MM.1S (cell line): Measurements from ENCODE around the gene BLM.

ENCODE experiments used
- DNase-seq: peaks from one replicate; pipeline ENCODE4 v3.0.0-alpha.2; 2015
- H2AFZ ChIP-seq: fragments of 300-600 bp; sonication (generic); 2 replicates; pipeline ENCODE4 v1.6.0; 2016; ENCODE audit warnings: antibody characterized with exemption, low read length
- H3F3A ChIP-seq: fragments of 300-600 bp; sonication (generic); 2 replicates; pipeline ENCODE4 v1.6.1; 2016; ENCODE audit warnings: mild to moderate bottlenecking, antibody characterized with exemption, low read length, moderate library complexity, mixed read lengths; ENCODE audit not compliant: insufficient read depth
- H3K27ac ChIP-seq: fragments of 300-600 bp; sonication (generic); 2 replicates; pipeline ENCODE4 v1.5.1; 2016; ENCODE audit warnings: mild to moderate bottlenecking, low read length
- H3K27me3 ChIP-seq: fragments of 300-600 bp; sonication (generic); replicated peaks from 2 replicates; pipeline ENCODE4 v1.6.0; 2016; ENCODE audit warnings: low read length; ENCODE audit not compliant: insufficient read depth
- H3K36me3 ChIP-seq: fragments of 300-600 bp; sonication (generic); replicated peaks from 2 replicates; pipeline ENCODE4 v1.6.1; 2016; ENCODE audit warnings: mild to moderate bottlenecking, low read length, mixed read lengths; ENCODE audit not compliant: insufficient read depth
- H3K4me1 ChIP-seq: fragments of 300-600 bp; sonication (generic); 2 replicates; pipeline ENCODE4 v1.6.1; 2016; ENCODE audit warnings: low read length, mixed read lengths
- H3K4me2 ChIP-seq: fragments of 300-600 bp; sonication (generic); 2 replicates; pipeline ENCODE4 v1.6.0; 2016; ENCODE audit warnings: low read depth, low read length
- H3K4me3 ChIP-seq: fragments of 300-600 bp; sonication (generic); 2 replicates; pipeline ENCODE4 v1.5.1; 2016; ENCODE audit warnings: low read length, mixed read lengths
- H3K79me2 ChIP-seq: fragments of 300-600 bp; sonication (generic); 2 replicates; pipeline ENCODE4 v1.6.1; 2016; ENCODE audit warnings: mixed run types, low read length, mixed read lengths
- H3K9ac ChIP-seq: fragments of 300-600 bp; sonication (generic); 2 replicates; pipeline ENCODE4 v1.6.1; 2016; ENCODE audit warnings: low read length, mixed read lengths
- H3K9me2 ChIP-seq: fragments of 300-600 bp; sonication (generic); replicated peaks from 2 replicates; pipeline ENCODE4 v1.6.1; 2016; ENCODE audit warnings: mild to moderate bottlenecking, low read length, mixed read lengths; ENCODE audit not compliant: insufficient read depth
- H3K9me3 ChIP-seq: fragments of 300-600 bp; sonication (generic); replicated peaks from 2 replicates; pipeline ENCODE4 v1.6.1; 2016; ENCODE audit warnings: mild to moderate bottlenecking, low read length, mixed read lengths; ENCODE audit not compliant: insufficient read depth
- H4K20me1 ChIP-seq: fragments of 300-600 bp; sonication (generic); 2 replicates; pipeline ENCODE4 v1.6.1; 2016; ENCODE audit warnings: mild to moderate bottlenecking, low read length, moderate library complexity, mixed read lengths; ENCODE audit not compliant: insufficient read depth
- CTCF ChIP-seq: fragments of 300-600 bp; sonication (generic); IDR thresholded peaks from 2 replicates; pipeline ENCODE4 v1.5.1; 2016; ENCODE audit warnings: antibody characterized with exemption, low read length, mixed read lengths
- EZH2 ChIP-seq: fragments of 300-600 bp; sonication (generic); optimal IDR thresholded peaks from 2 replicates; pipeline ENCODE3; 2017; ENCODE audit warnings: low read depth, mild to moderate bottlenecking, antibody characterized with exemption, low read length, mixed read lengths
- EZH2phosphoT487 ChIP-seq: fragments of 300-600 bp; sonication (generic); IDR thresholded peaks from 2 replicates; pipeline ENCODE4 v1.6.1; 2018; ENCODE audit warnings: antibody characterized with exemption, low read length

The BLM gene

DNA sequence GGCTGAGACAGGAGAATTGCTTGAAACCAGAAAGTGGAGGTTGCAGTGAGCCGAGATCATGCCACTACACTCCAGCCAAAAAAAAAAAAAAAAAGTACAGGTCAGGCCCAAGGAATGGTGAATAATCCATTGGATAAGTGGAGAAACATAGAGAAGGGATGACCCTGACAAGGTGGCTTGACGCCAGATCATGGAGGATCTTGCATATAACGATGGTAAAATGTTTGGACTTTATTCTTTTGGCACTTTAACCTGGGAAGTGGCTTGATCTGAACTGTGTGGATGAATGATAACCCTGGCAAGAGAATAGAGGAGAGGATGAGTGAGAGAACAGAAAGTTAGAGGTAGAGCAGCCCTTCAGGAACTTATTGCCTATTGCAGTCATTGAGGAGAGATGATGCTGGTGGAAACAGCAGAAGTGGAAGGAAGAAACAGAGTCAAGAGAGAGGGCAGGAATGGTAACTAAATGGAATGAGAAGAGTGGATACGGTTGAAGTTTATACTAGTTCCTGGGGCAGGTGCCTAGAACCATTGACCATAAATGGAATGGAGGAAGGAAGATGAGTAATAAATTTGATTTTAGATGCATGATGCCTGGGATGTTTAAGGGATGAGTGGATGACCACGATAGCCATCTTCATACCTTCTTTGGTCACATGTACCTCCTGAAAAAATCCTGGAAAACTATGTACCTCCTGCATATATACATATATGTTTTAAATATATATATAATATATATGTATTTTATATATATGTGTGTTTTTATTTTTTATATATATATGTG, 57.8 kb downstream of the BLM start:
- Histone ChIP-seq H3K9me2 (no peaks in the 10 kb centered on the region), H3K4me3 (no peak overlapping the region), H3K4me2 (no peak overlapping the region), H2AFZ (no peak overlapping the region), H4K20me1 (no peaks in the 10 kb centered on the region), H3K9me3 (no peaks in the 10 kb centered on the region), H3K79me2 (no peaks in the 10 kb centered on the region), H3K27me3 (no peaks in the 10 kb centered on the region), H3K9ac (no peak overlapping the region), H3K4me1 (no peaks in the 10 kb centered on the region), H3K27ac (no peak overlapping the region), H3K36me3 (no peaks in the 10 kb centered on the region), H3F3A (no peaks in the 10 kb centered on the region)
- TF ChIP-seq EZH2phosphoT487 (no peak), EZH2 (no peak), CTCF (no peak)
- DNase-seq = no peak

DNA sequence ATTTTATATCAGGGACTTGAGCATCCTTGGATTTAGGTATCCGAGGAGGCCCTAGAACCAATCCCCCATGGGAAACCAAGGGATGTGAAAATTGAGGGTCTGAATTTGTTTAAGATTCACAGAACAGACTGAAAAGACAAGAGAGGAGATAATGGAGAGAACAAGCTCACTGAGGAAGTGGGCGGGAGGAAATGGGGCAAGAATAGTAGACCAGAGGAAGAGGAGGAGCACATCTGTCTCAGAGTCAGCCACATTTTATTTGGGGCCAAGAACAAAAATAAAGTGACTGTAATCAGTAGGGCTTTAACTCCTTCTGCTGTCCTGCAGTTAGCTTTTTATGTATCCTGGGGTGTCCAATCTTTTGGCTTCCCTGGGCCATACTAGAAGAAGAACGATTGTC, 63.8 kb downstream of the BLM start:
- no peak for DNase-seq
- Histone ChIP-seq H3K27me3 (no peaks in the 10 kb centered on the region), H3K4me3 (no peak overlapping the region), H2AFZ (no peak overlapping the region), H3K79me2 (no peaks in the 10 kb centered on the region), H3F3A (no peaks in the 10 kb centered on the region), H3K9me3 (no peaks in the 10 kb centered on the region), H3K9me2 (no peaks in the 10 kb centered on the region), H3K9ac (no peak overlapping the region), H3K27ac (no peak overlapping the region), H3K4me2 (no peak overlapping the region), H3K4me1 (0 out of 2 replicates have a peak, but pooled peaks cover 5% of the 10 kb centered on the region), H3K36me3 (0 out of 2 replicates have a peak, but pooled peaks cover 4% of the 10 kb centered on the region), H4K20me1 (no peaks in the 10 kb centered on the region)
- no peak for TF ChIP-seq EZH2phosphoT487
- no peak for TF ChIP-seq EZH2
- no peak for TF ChIP-seq CTCF

- H4K20me1 ChIP-seq = no peaks in the 10 kb centered on the region
- no peaks in the 10 kb centered on the region for H3K27me3 ChIP-seq
- 0 out of 2 replicates have a peak, but pooled peaks cover 4% of the 10 kb centered on the region for H3K36me3 ChIP-seq
- no peaks in the 10 kb centered on the region for H3K79me2 ChIP-seq
- H2AFZ ChIP-seq = no peak overlapping the region
- DNase-seq = no peak
- H3K9me3 ChIP-seq = no peaks in the 10 kb centered on the region
- no peak overlapping the region for H3K27ac ChIP-seq
- 0 out of 2 replicates have a peak, but pooled peaks cover 5% of the 10 kb centered on the region for H3K4me1 ChIP-seq
- no peaks in the 10 kb centered on the region for H3K9me2 ChIP-seq
- H3K4me3 ChIP-seq = no peak overlapping the region
- H3K4me2 ChIP-seq = no peak overlapping the region
- H3K9ac ChIP-seq = no peak overlapping the region
- TF ChIP-seq CTCF = no peak
- TF ChIP-seq EZH2phosphoT487 = no peak
- TF ChIP-seq EZH2 = no peak
- H3F3A ChIP-seq = no peaks in the 10 kb centered on the region; the same call in 1 of the 2 replicates
Observed at GRCh38 chr15:90782442-90782841, 65.3 kb downstream of the BLM start.
